Measurements from ENCODE around the gene KCTD6. TPM values are rescaled to one million over a fixed set of nuclear protein-coding genes. Genes with fewer than 3 reads are reported as not detected.

Gene KCTD6
- total RNA-seq, 2 donors from 2014 or later, result 7.3 to 8.2 TPM

DNA sequence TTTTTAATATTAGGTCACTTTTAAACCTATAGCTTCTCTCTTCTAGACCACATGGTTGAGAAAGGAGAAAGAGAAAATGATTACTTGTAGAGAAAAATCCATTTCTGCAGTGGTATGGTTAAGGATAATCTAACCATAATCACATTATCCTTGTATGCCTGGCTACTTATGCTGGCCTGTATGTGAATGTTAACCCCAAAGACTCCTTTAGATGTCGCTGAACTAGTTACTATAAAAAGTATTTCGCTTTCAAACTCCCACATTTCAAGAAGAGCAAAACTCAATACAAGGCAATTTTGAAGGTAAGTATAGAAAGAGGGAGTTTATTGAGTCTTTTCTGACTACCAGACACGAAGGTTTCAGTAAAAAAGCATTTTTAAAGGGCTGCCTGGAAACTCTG lies 2.2 kb downstream of the KCTD6 start:
- Mint-ChIP-seq H3K9me3 (no peaks in the 10 kb centered on the region), H3K4me1 (ENCODE audit: low read depth) (peaks cover 68% of the 10 kb centered on the region), H3K27ac (no peak overlapping the region), H3K27me3 (ENCODE audit: low read depth) (peaks cover 14% of the 10 kb centered on the region), H3K36me3 (ENCODE audit: insufficient read depth in 2 of 2) (peaks cover 0 to 2% of the 10 kb centered on the region in 2 donors), H3K4me3 (peak overlapping the region; percentile 89 to 90)
- ATAC-seq (replicated peaks in 1 of 2) (no peak), DNase-seq (no peak)

GRCh38 chr3:58495101-58495500 lies 3.2 kb downstream of the KCTD6 start:
- H3K27ac Mint-ChIP-seq, result no peak overlapping the region
- H3K4me1 Mint-ChIP-seq (ENCODE audit: low read depth), result peaks cover 68% of the 10 kb centered on the region
- ATAC-seq (replicated peaks in 1 of 2), result no peak
- no peak for DNase-seq
- H3K9me3 Mint-ChIP-seq, result no peaks in the 10 kb centered on the region
- H3K36me3 Mint-ChIP-seq (ENCODE audit: insufficient read depth in 2 of 2), result peaks cover 0 to 5% of the 10 kb centered on the region in 2 donors
- peaks cover 6% of the 10 kb centered on the region for H3K27me3 Mint-ChIP-seq (ENCODE audit: low read depth)
- no peak overlapping the region for H3K4me3 Mint-ChIP-seq

GRCh38 chr3:58496206-58496857 lies 4.4 kb downstream of the KCTD6 start:
- Mint-ChIP-seq H3K27ac (no peak overlapping the region), H3K36me3 (ENCODE audit: insufficient read depth in 2 of 2) (peaks cover 5% of the 10 kb centered on the region in 2 donors), H3K4me1 (ENCODE audit: low read depth) (peaks cover 66% of the 10 kb centered on the region), H3K27me3 (ENCODE audit: low read depth) (peaks cover 4% of the 10 kb centered on the region), H3K4me3 (no peak overlapping the region), H3K9me3 (no peaks in the 10 kb centered on the region)
- ATAC-seq (replicated peaks in 1 of 2) (no peak), DNase-seq (no peak)

GRCh38 chr3:58497097-58497496 lies 5.2 kb downstream of the KCTD6 start:
- ATAC-seq (replicated peaks in 1 of 2) (no peak), DNase-seq (no peak)
- H3K4me3 Mint-ChIP-seq, result no peak overlapping the region
- no peaks in the 10 kb centered on the region for H3K9me3 Mint-ChIP-seq
- H3K4me1 Mint-ChIP-seq (ENCODE audit: low read depth), result peaks cover 63% of the 10 kb centered on the region
- H3K27ac Mint-ChIP-seq, result no peak overlapping the region
- H3K36me3 Mint-ChIP-seq (ENCODE audit: insufficient read depth in 2 of 2), result peaks cover 5% of the 10 kb centered on the region in 2 donors
- H3K27me3 Mint-ChIP-seq (ENCODE audit: low read depth), result no peaks in the 10 kb centered on the region

GRCh38 chr3:58502872-58503271 lies 11.0 kb downstream of the KCTD6 start:
- Mint-ChIP-seq H3K4me3 (no peak overlapping the region), H3K27me3 (ENCODE audit: low read depth) (no peaks in the 10 kb centered on the region), H3K4me1 (ENCODE audit: low read depth) (peaks cover 15% of the 10 kb centered on the region), H3K36me3 (ENCODE audit: insufficient read depth in 2 of 2) (peaks cover 2 to 5% of the 10 kb centered on the region in 2 donors), H3K27ac (no peak overlapping the region), H3K9me3 (no peaks in the 10 kb centered on the region)
- ATAC-seq (replicated peaks in 1 of 2), result no peak
- no peak for DNase-seq

- no peaks in the 10 kb centered on the region for H3K4me1 Mint-ChIP-seq (ENCODE audit: low read depth)
These were observed 15.6 kb downstream of the KCTD6 start for GRCh38 chr3:58507356-58508078.

DNA sequence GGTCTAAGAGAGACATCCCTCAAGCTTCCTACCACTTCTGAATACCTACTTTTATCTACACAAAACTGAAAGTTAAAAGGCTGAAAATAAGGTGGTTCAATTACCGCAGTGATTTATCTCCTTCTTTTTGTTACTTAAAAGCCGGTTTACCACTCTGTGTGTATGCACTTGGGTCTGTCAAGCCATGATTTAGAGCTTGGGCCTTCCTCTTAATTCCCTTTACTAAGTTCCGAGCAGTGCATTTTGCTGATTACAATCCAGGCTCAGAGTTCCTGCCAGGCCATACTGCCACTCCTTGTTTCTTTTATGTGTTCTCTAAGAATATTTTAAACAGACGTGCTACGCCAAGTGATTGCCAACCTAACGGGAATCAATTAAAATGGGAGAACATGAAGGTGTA lies 16.5 kb downstream of the KCTD6 start:
- ATAC-seq (replicated peaks in 1 of 2), result no peak
- Mint-ChIP-seq H3K4me1 (ENCODE audit: low read depth) (no peaks in the 10 kb centered on the region), H3K27ac (no peak overlapping the region), H3K9me3 (no peaks in the 10 kb centered on the region), H3K36me3 (ENCODE audit: insufficient read depth in 2 of 2) (no peaks in the 10 kb centered on the region), H3K4me3 (no peak overlapping the region), H3K27me3 (ENCODE audit: low read depth) (no peaks in the 10 kb centered on the region)
- DNase-seq, result no peak

More at GRCh38 chr3:58507356-58508078, 15.6 kb downstream of the KCTD6 start:
- Mint-ChIP-seq H3K36me3 (ENCODE audit: insufficient read depth in 2 of 2) (no peaks in the 10 kb centered on the region), H3K9me3 (no peaks in the 10 kb centered on the region), H3K27me3 (ENCODE audit: low read depth) (no peaks in the 10 kb centered on the region), H3K4me3 (no peak overlapping the region), H3K27ac (no peak overlapping the region)
- no peak for DNase-seq
- ATAC-seq (replicated peaks in 1 of 2), result no peak

- H3K4me3 Mint-ChIP-seq, result no peak overlapping the region
- H3K4me1 Mint-ChIP-seq (ENCODE audit: low read depth), result no peaks in the 10 kb centered on the region
- H3K27me3 Mint-ChIP-seq (ENCODE audit: low read depth), result no peaks in the 10 kb centered on the region
- H3K27ac Mint-ChIP-seq, result no peak overlapping the region
- no peaks in the 10 kb centered on the region for H3K36me3 Mint-ChIP-seq (ENCODE audit: insufficient read depth in 2 of 2)
- ATAC-seq (replicated peaks in 1 of 2) (no peak), DNase-seq (no peak)
- no peaks in the 10 kb centered on the region for H3K9me3 Mint-ChIP-seq
These were observed 22.5 kb downstream of the KCTD6 start for GRCh38 chr3:58514405-58514804.

DNA sequence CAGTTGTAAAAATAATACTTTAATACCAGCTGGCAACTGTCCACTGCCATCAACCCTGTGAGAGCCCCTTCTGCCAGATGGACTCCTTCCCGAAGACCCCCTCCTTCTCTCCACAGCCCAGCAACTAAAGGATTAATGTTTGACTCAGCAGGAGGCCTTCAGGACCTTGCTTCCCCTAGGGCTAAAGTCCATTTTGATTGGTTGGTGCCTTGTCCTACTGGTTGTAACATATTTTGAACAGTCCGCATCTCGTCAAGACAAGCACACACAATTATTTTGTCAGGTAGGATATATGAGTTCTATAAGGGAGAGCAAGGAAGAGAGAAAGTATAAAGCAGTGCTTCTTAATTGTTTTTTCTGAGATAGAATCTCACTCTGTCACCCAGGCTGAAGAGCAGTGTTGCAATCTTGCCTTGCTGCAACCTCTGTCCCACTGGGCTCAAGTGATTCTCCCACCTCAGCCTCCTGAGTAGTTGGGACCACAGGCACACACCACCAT lies 26.4 kb downstream of the KCTD6 start:
- DNase-seq, result no peak
- no peaks in the 10 kb centered on the region for H3K4me1 Mint-ChIP-seq (ENCODE audit: low read depth)
- no peaks in the 10 kb centered on the region for H3K9me3 Mint-ChIP-seq
- no peaks in the 10 kb centered on the region for H3K27me3 Mint-ChIP-seq (ENCODE audit: low read depth)
- H3K27ac Mint-ChIP-seq, result no peak overlapping the region
- no peaks in the 10 kb centered on the region for H3K36me3 Mint-ChIP-seq (ENCODE audit: insufficient read depth in 2 of 2)
- H3K4me3 Mint-ChIP-seq, result no peak overlapping the region
- ATAC-seq (replicated peaks in 1 of 2), result no peak

GRCh38 chr3:58519668-58520402 lies 27.9 kb downstream of the KCTD6 start:
- no peak for ATAC-seq (replicated peaks in 1 of 2)
- DNase-seq, result no peak
- Mint-ChIP-seq H3K36me3 (ENCODE audit: insufficient read depth in 2 of 2) (no peaks in the 10 kb centered on the region), H3K9me3 (no peaks in the 10 kb centered on the region), H3K4me1 (ENCODE audit: low read depth) (no peaks in the 10 kb centered on the region), H3K27ac (no peak overlapping the region), H3K27me3 (ENCODE audit: low read depth) (no peaks in the 10 kb centered on the region), H3K4me3 (no peak overlapping the region)

DNA sequence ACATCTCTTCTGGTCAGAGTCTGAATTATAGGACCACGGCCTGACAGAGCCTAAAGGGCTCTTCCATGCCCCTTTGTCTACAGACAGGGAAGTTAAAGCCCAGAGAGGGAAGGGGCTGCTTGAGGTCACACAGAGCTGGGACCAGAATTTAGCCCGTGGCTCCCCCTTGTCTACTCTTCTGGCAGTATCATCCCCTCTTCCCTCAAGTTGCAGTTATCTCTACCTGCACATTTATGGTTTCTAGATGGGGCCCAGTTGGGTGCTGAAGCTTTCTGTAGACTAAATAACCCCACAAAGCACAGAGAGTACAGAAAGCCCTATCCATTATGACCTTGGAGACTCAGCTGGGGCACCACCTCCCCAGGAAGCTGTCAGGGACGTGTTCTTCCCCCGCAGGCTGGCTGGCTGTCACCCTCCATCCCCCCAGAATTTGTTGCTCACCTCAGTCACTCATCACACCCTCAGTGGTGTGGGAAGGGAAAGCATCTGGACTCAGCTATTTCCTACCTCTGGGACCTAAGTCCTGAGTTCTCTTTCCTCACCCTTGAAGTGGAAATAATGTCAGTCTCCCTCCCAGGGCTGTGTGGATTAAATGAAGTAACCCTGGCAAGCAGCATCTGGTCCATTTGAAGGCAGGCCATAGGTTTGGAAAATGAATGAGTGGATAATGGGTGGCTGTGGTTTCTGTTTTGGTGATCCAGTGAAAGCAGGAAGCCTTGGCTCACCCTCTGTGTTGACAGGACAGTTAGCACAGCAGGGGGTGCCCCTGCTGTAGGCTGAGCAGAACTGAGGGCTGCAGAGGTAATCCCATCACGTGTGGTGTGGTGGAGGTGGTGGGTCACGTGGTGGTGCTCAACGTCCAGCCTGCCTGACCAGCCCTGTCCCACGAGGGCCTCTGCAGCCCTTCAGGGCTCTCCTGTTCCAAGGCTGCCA lies 28.8 kb downstream of the KCTD6 start:
- no peak for ATAC-seq (replicated peaks in 1 of 2)
- Mint-ChIP-seq H3K27me3 (ENCODE audit: low read depth) (no peaks in the 10 kb centered on the region), H3K27ac (no peak overlapping the region), H3K4me3 (no peak overlapping the region), H3K36me3 (ENCODE audit: insufficient read depth in 2 of 2) (no peaks in the 10 kb centered on the region), H3K4me1 (ENCODE audit: low read depth) (peaks cover 3% of the 10 kb centered on the region), H3K9me3 (no peaks in the 10 kb centered on the region)
- DNase-seq, result no peak

- no peak for DNase-seq
- Mint-ChIP-seq H3K27ac (no peak overlapping the region), H3K27me3 (ENCODE audit: low read depth) (no peaks in the 10 kb centered on the region), H3K4me3 (no peak overlapping the region), H3K4me1 (ENCODE audit: low read depth) (peaks cover 8% of the 10 kb centered on the region), H3K9me3 (no peaks in the 10 kb centered on the region), H3K36me3 (ENCODE audit: insufficient read depth in 2 of 2) (no peaks in the 10 kb centered on the region)
- ATAC-seq (replicated peaks in 1 of 2), result no peak
These were observed 29.4 kb downstream of the KCTD6 start for GRCh38 chr3:58521336-58521670.
